Hematopoietic multipotent progenitor cell treated with erythropoietin and hydrocortisone succinate and interleukin-3 and kit ligand, for 15 days (in vitro differentiated cells): Measurements from ENCODE around the gene NTN1.

Source experiments
- DNase-seq: peaks from one replicate; pipeline ENCODE4 v3.0.0-alpha.2; 2015; ENCODE audit warnings: low spot score

The NTN1 gene

GRCh38 chr17:9273428-9274391 lies 252.4 kb downstream of the NTN1 start:
- no peak for DNase-seq

DNA sequence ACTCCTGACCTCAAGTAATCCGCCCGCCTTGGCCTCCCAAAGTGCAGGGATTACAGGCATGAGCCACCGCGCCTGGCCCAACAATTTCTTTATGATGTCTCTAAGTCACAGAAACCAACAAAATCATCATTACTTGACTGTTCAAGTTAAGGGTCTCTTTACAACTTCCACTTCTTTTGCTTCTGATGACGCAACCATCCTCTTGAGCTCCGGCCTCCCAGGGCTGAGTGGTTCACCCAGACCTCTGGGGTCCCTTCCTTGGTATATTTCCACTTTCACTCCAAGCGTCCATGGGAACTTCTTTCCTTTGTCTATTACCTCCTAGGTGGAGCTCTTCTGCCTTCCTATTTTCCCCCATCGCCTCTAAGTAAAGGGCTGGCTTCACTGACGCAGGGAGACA lies 253.7 kb downstream of the NTN1 start:
- no peak for DNase-seq

DNA sequence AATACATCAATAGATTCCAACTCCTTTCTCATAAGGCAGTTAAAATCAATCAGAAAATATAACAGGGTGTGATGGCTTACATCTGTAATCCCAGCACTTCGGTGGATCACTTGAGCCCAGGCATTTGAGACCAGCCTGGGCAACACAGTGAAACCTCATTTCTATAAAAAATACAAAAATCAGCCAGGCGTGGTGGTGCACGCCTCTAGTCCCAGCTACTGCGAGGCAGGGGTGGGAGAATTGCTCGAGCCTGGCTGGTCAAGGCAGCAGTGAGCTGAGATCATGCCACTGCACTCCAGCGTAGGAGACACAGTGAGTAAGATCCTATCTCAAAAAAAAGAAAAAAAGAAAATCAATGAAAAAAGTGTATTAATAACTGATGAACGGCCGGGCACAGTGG lies 258.6 kb downstream of the NTN1 start:
- DNase-seq, result no peak

- DNase-seq, result no peak
Observed at GRCh38 chr17:9283909-9284308, 262.6 kb downstream of the NTN1 start.

DNA sequence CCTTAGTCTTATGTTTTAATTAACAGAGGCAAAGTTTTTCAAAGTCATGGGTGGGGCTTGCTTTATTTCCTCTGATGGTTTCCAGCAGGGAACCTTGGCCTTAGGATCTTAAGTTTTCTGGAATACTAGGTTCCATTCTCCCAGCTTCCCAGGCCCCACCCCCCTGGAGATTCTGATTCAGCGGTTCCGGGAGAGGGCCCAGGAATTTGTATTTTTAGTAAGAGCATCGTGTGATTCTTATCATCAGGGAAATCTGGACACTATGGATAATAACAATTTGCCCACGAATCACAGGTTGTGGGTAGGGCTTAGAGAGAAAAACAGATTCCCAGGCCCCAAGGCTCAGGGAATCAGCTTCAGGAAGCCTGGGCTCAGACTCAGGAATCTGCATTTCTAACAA lies 263.6 kb downstream of the NTN1 start:
- DNase-seq, result no peak

GRCh38 chr17:9285602-9286427 lies 264.5 kb downstream of the NTN1 start:
- no peak for DNase-seq

- DNase-seq, result no peak
Observed at GRCh38 chr17:9286434-9286833, 265.1 kb downstream of the NTN1 start.

DNA sequence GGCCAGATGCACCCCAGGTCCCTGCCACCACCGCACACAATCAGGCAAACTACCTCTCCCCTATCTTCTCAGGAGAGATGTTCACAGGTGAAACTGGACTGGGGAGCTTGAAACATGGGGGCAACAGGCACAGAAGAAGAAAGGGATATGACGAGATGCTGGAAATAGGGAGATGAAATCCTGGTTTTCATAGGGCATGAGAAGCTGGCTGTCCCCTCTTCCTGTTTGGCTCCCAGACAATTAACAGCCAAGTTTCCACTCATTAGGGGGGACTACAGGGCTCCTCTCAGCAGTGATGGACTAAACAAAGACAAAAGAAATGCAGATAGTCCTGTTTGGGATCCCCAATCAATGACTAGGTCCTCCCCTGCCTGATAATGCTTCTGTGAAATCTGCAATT lies 266.0 kb downstream of the NTN1 start:
- DNase-seq, result no peak

- no peak for DNase-seq
Observed at GRCh38 chr17:9290226-9290613, 268.9 kb downstream of the NTN1 start.

DNA sequence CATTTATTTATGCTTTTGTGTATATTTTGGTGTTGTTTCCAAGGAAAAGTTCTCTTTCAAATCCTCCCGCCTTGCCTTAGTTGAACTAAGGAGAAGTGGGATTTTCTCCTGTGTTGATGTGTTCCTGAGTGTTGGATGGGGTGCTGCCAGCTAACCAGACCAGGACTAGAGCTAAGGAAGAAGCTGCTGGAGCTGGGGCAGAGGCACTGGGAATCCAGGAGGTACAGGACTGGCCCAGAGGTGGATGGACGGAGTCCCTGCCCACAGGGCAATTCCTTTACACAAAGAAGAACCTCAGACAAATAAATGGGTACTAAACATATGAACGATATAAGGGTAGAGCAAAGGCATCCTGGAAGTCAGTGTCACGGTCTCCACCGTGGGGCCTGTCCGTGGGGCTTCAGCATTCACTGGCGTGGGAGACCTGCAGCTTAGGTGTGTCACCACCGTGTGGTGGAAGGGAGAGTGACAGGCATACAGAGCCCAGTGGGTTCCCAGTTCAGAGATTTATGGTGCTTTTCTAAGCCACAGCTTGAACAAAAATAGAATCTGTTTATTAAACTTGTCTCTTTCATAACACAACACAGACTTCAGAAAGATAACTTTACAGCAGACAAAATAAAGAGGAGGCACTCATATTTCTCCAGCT lies 270.7 kb downstream of the NTN1 start:
- DNase-seq, result no peak

GRCh38 chr17:9292561-9292941 lies 271.2 kb downstream of the NTN1 start:
- DNase-seq, result no peak
